H9 (cell line): ENCODE data around the gene CDC40. TPM values are rescaled to one million over a fixed set of nuclear protein-coding genes. Genes with fewer than 3 reads are reported as not detected.
A peak's percentile ranks its signal among the peaks of the same experiment; 100 is the strongest.

ENCODE experiments used
- DNase-seq: peaks from one replicate; pipeline ENCODE4 v3.0.0-alpha.2; 2017
- H2AFZ ChIP-seq: one replicate; pipeline ENCODE4 v1.6.1; 2013; ENCODE audit warnings: mild to moderate bottlenecking, low read length, control low read depth, moderate library complexity
- H2AK5ac ChIP-seq: 2 replicates; pipeline ENCODE4 v1.6.1; 2013; ENCODE audit warnings: low read length, control low read depth, mixed read lengths; ENCODE audit not compliant: insufficient read length
- H2BK120ac ChIP-seq: one replicate; pipeline ENCODE4 v1.6.1; 2013; ENCODE audit warnings: low read depth, mild to moderate bottlenecking, low read length, control low read depth, inconsistent platforms; ENCODE audit not compliant: poor library complexity, severe bottlenecking
- H2BK12ac ChIP-seq: 2 replicates; pipeline ENCODE4 v1.6.1; 2013; ENCODE audit warnings: low read length, control low read depth, mixed read lengths, low read depth; ENCODE audit not compliant: insufficient read length
- H2BK15ac ChIP-seq: 2 replicates; pipeline ENCODE4 v1.6.1; 2013; ENCODE audit warnings: low read depth, low read length, control low read depth
- H2BK20ac ChIP-seq: one replicate; pipeline ENCODE4 v1.6.1; 2013; ENCODE audit warnings: low read depth, mild to moderate bottlenecking, low read length, control low read depth, inconsistent platforms; ENCODE audit not compliant: poor library complexity, severe bottlenecking
- H2BK5ac ChIP-seq: 2 replicates; pipeline ENCODE4 v1.6.1; 2013; ENCODE audit warnings: low read length, control low read depth, mixed read lengths; ENCODE audit not compliant: insufficient read length
- H3K14ac ChIP-seq: 2 replicates; pipeline ENCODE4 v1.6.1; 2013; ENCODE audit warnings: low read length, control low read depth; ENCODE audit not compliant: insufficient read depth
- H3K18ac ChIP-seq: 2 replicates; pipeline ENCODE4 v1.6.1; 2013; ENCODE audit warnings: low read depth, mild to moderate bottlenecking, mixed read lengths, low read length, control low read depth; ENCODE audit not compliant: insufficient read length
- H3K23ac ChIP-seq: 2 replicates; pipeline ENCODE4 v1.6.1; 2013; ENCODE audit warnings: low read length, control low read depth, mixed read lengths, low read depth; ENCODE audit not compliant: insufficient read length
- H3K23me2 ChIP-seq: 2 replicates; pipeline ENCODE4 v1.6.1; 2013; ENCODE audit warnings: low read depth, mild to moderate bottlenecking, mixed read lengths, low read length, control low read depth; ENCODE audit not compliant: insufficient read length, poor library complexity, severe bottlenecking
- H3K27ac ChIP-seq: 2 replicates; pipeline ENCODE4 v1.5.1; 2013; ENCODE audit warnings: low read length, control low read depth, mixed read lengths, low read depth; ENCODE audit not compliant: insufficient read length
- H3K27me3 ChIP-seq: 2 replicates; pipeline ENCODE4 v1.6.1; 2013; ENCODE audit warnings: low read length, control low read depth, inconsistent platforms; ENCODE audit not compliant: insufficient read depth
- H3K4ac ChIP-seq: 2 replicates; pipeline ENCODE4 v1.6.1; 2013; ENCODE audit warnings: low read depth, mild to moderate bottlenecking, control low read depth, inconsistent platforms, low read length, moderate library complexity
- H3K4me1 ChIP-seq: 2 replicates; pipeline ENCODE4 v1.6.1; 2013; ENCODE audit warnings: low read length, control low read depth, inconsistent platforms; ENCODE audit not compliant: insufficient read depth
- H3K4me2 ChIP-seq: 2 replicates; pipeline ENCODE4 v1.6.1; 2013; ENCODE audit warnings: low read length, control low read depth, mixed read lengths; ENCODE audit not compliant: insufficient read length, insufficient read depth
- H3K56ac ChIP-seq: 2 replicates; pipeline ENCODE4 v1.6.1; 2013; ENCODE audit warnings: low read depth, mild to moderate bottlenecking, mixed read lengths, low read length, control low read depth; ENCODE audit not compliant: insufficient read length
- H3K79me1 ChIP-seq: 2 replicates; pipeline ENCODE4 v1.6.1; 2013; ENCODE audit warnings: low read depth, mild to moderate bottlenecking, moderate library complexity, low read length, control low read depth, inconsistent platforms; ENCODE audit not compliant: insufficient read depth, poor library complexity, severe bottlenecking
- H3K79me2 ChIP-seq: 2 replicates; pipeline ENCODE4 v1.6.1; 2013; ENCODE audit warnings: low read length, control low read depth, inconsistent platforms; ENCODE audit not compliant: insufficient read depth
- H3K9ac ChIP-seq: 2 replicates; pipeline ENCODE4 v1.6.1; 2013; ENCODE audit warnings: low read length, control low read depth, mixed read lengths; ENCODE audit not compliant: insufficient read length; ENCODE audit errors: extremely low read depth
- H3K9me3 ChIP-seq: one replicate; pipeline ENCODE4 v1.6.1; 2013; ENCODE audit warnings: low read depth, low read length, inconsistent platforms; ENCODE audit not compliant: control insufficient read depth
- H3T11ph ChIP-seq: one replicate; pipeline ENCODE4 v1.6.1; 2013; ENCODE audit warnings: mild to moderate bottlenecking, low read length, control low read depth, inconsistent platforms
- H4K20me1 ChIP-seq: one replicate; pipeline ENCODE4 v1.6.1; 2013; ENCODE audit not compliant: control insufficient read depth, insufficient read length, insufficient read depth
- H4K5ac ChIP-seq: 2 replicates; pipeline ENCODE4 v1.6.1; 2013; ENCODE audit warnings: low read depth, mild to moderate bottlenecking, mixed read lengths, low read length, control low read depth; ENCODE audit not compliant: insufficient read length
- H4K8ac ChIP-seq: replicated peaks from 2 replicates; pipeline ENCODE4 v1.6.1; 2013; ENCODE audit warnings: low read length, control low read depth, mixed read lengths, low read depth; ENCODE audit not compliant: insufficient read length
- H4K91ac ChIP-seq: 2 replicates; pipeline ENCODE4 v1.6.1; 2013; ENCODE audit warnings: low read depth, mild to moderate bottlenecking, moderate library complexity, mixed read lengths, low read length, control low read depth; ENCODE audit not compliant: insufficient read length
- H3K27ac Mint-ChIP-seq, 3 experiments: 2 replicates in 2 of 3; 3 replicates in 1 of 3; pipeline ENCODE4 v1.8.0; 2020 to 2021; ENCODE audit warnings: mixed read lengths in 3 of 3, mild to moderate bottlenecking in 1 of 3, moderate library complexity in 1 of 3
- H3K27me3 Mint-ChIP-seq: 2 replicates; pipeline ENCODE4 v1.8.0; 2021; ENCODE audit warnings: low read depth, mild to moderate bottlenecking, moderate library complexity, mixed read lengths
- H3K36me3 Mint-ChIP-seq, 3 experiments: 2 replicates in 2 of 3; 3 replicates in 1 of 3; pipeline ENCODE4 v1.8.0; 2020 to 2021; ENCODE audit warnings: low read depth in 3 of 3, mixed read lengths in 3 of 3; ENCODE audit not compliant: insufficient read depth in 1 of 3
- H3K4me1 Mint-ChIP-seq, 2 experiments: 2 replicates each; pipeline ENCODE4 v1.8.0; 2020; ENCODE audit warnings: mixed read lengths in 2 of 2
- H3K4me3 Mint-ChIP-seq, 2 experiments: 2 replicates in 1 of 2; 3 replicates in 1 of 2; pipeline ENCODE4 v1.8.0; 2020 to 2021; ENCODE audit warnings: mild to moderate bottlenecking in 2 of 2, mixed read lengths in 2 of 2, moderate library complexity in 1 of 2
- H3K9me3 Mint-ChIP-seq, 2 experiments: 2 replicates in 1 of 2; 3 replicates in 1 of 2; pipeline ENCODE4 v1.8.0; 2020; ENCODE audit warnings: mild to moderate bottlenecking in 2 of 2, mixed read lengths in 2 of 2, moderate library complexity in 1 of 2
- WGBS: extraction: QIAGEN DNeasy Blood & Tissue Kit; methylation state at CpG from one replicate; pipeline ENCODE4 v1.1.7; 2013; ENCODE audit warnings: missing lambda C conversion rate, low lambda C conversion rate, mixed read lengths; ENCODE audit not compliant: insufficient read length; ENCODE audit errors: extremely low coverage; 5-methylcytosine and 5-hydroxymethylcytosine counted together
- long read RNA-seq: library from polyadenylated mRNA; unstranded; transcript quantifications from one replicate; pipeline ENCODE4 v2.0.0, GENCODE V29; 2020
- total RNA-seq: library from RNA; stranded (reverse); gene quantifications from 2 replicates; pipeline ENCODE4 v1.2.1, GENCODE V29; 2021
- TF ChIP-seq, protein P1 (sequence below): fragments of 200-600 bp; sonication (generic); conservative IDR thresholded peaks from 3 replicates; pipeline ENCODE4 v1.8.0; 2021; ENCODE audit warnings: antibody characterized with exemption, mild to moderate bottlenecking

CDC40 gene
- 22.3 and 23.5 TPM in 2 replicates for total RNA-seq
- long read RNA-seq, transcript CDC40-201 (15 exons, 3,848 nt): major isoform, 22 of 39 reads
- long read RNA-seq, partial matches to known transcripts: 16 of 39 reads
- long read RNA-seq, other reads (novel, unspliced or antisense): 1 of 39 reads

DNA sequence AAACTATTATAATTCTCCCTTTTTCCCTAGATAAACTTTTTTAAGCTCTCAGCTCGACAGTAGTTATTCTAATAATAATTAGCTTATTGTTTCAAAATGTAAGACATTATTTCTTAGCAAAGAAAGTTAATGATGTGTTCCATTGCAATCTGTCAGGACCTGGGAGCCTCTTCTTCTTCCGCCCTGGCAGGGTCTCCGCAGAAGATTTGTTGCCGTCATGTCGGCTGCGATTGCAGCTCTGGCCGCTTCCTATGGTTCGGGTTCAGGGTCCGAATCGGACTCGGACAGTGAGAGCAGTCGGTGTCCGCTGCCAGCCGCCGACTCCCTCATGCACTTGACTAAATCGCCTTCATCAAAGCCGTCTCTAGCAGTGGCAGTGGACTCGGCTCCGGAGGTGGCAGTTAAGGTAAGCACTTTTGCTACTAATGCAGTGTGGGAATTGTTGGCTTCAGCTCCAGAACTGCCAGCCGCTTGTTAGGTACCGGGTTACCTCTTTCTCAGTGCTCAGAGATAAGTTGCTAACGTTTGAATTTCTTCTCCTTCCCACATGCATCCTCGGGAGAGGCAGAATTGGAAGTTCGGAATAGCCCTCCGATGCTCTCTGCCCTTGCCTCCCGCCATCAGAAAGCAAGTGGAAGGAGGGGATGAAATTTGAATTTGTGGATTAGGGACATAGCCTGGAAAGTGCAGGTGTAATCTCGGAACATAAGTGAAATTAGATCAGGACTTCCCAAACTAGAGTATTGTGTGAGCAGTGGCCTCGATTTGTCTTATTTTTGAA, at the start of gene CDC40:
CDC40 (plus strand) TSS at position 200 of the 781 bp plus-strand sequence; CDS start at position 218, 18 bp downstream.
- Histone ChIP-seq H3K9ac (peak within 1 kb of the TSS; percentile 92), H4K20me1 (no peaks in the 10 kb centered on the region), H3K4ac (no peak within 1 kb of the TSS), H2BK20ac (no peak within 1 kb of the TSS), H3K14ac (peak within 1 kb of the TSS; percentile 85), H3K79me2 (peaks cover 23% of the 10 kb centered on the region; the same call in 1 of the 2 replicates), H4K5ac (no peak within 1 kb of the TSS), H2AK5ac (no peak within 1 kb of the TSS), H3K79me1 (peaks cover 2% of the 10 kb centered on the region), H2BK12ac (no peak within 1 kb of the TSS), H3K4me1 (no peaks in the 10 kb centered on the region), H3K23ac (no peak within 1 kb of the TSS), H2BK120ac (no peak within 1 kb of the TSS), H3K4me2 (peak within 1 kb of the TSS; percentile 89), H3K27ac (peak within 1 kb of the TSS; percentile 44), H3T11ph (no peak within 1 kb of the TSS), H3K56ac (no peak within 1 kb of the TSS), H2BK5ac (peak within 1 kb of the TSS; percentile 4), H3K9me3 (no peaks in the 10 kb centered on the region), H3K23me2 (peaks cover 7% of the 10 kb centered on the region), H4K8ac (no peak within 1 kb of the TSS), H2BK15ac (no peak within 1 kb of the TSS), H2AFZ (peak within 1 kb of the TSS; percentile 71), H3K18ac (peak within 1 kb of the TSS; percentile 76), H3K27me3 (no peaks in the 10 kb centered on the region), H4K91ac (no peak within 1 kb of the TSS)
- Mint-ChIP-seq H3K27me3 (no peaks in the 10 kb centered on the region), H3K27ac (peak within 1 kb of the TSS; percentile 98 to 100 (median 98)), H3K4me3 (no peak within 1 kb of the TSS), H3K9me3 (no peaks in the 10 kb centered on the region), H3K4me1 (peaks cover 8 to 9% of the 10 kb centered on the region in 2 experiments), H3K36me3 (no peaks in the 10 kb centered on the region)
- whole genome bisulfite sequencing: no CpG with 5 or more reads among the region's 28 CpGs
- DNase-seq: peak; percentile 61
- TF ChIP-seq, protein P1, sequence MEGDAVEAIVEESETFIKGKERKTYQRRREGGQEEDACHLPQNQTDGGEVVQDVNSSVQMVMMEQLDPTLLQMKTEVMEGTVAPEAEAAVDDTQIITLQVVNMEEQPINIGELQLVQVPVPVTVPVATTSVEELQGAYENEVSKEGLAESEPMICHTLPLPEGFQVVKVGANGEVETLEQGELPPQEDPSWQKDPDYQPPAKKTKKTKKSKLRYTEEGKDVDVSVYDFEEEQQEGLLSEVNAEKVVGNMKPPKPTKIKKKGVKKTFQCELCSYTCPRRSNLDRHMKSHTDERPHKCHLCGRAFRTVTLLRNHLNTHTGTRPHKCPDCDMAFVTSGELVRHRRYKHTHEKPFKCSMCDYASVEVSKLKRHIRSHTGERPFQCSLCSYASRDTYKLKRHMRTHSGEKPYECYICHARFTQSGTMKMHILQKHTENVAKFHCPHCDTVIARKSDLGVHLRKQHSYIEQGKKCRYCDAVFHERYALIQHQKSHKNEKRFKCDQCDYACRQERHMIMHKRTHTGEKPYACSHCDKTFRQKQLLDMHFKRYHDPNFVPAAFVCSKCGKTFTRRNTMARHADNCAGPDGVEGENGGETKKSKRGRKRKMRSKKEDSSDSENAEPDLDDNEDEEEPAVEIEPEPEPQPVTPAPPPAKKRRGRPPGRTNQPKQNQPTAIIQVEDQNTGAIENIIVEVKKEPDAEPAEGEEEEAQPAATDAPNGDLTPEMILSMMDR: no peak
